OCI-LY1 (cell line): ENCODE data around the gene BPIFB2.

ENCODE experiments used
- CTCF ChIP-seq: fragments of 200-600 bp; sonication (generic), shearing (Covaris generic); IDR thresholded peaks from 2 replicates; pipeline ENCODE4 v1.5.1; 2017; ENCODE audit warnings: mild to moderate bottlenecking, antibody characterized with exemption, low read length, moderate library complexity, mixed read lengths
- EZH2 ChIP-seq: fragments of 200-600 bp; sonication (generic), shearing (Covaris generic); IDR thresholded peaks from 2 replicates; pipeline ENCODE4 v1.8.0; 2017; ENCODE audit warnings: borderline replicate concordance, mixed run types, mild to moderate bottlenecking, antibody characterized with exemption, low read length, moderate library complexity, mixed read lengths

- TF ChIP-seq CTCF, result no peak
- TF ChIP-seq EZH2, result no peak
Measured at GRCh38 chr20:32997431-32997830, 10.1 kb upstream of the BPIFB2 start.
